H9 (cell line): Measurements from ENCODE around the gene SYT2. TPM values are rescaled to one million over a fixed set of nuclear protein-coding genes. Genes with fewer than 3 reads are reported as not detected.
"Not testable (repeated sequence)": the region's sequence is repeated elsewhere in the genome, so short reads cannot be mapped to it uniquely, and the experiment has no call there.

Source experiments
- DNase-seq: peaks from one replicate; pipeline ENCODE4 v3.0.0-alpha.2; 2017
- H2AFZ ChIP-seq: one replicate; pipeline ENCODE4 v1.6.1; 2013; ENCODE audit warnings: mild to moderate bottlenecking, low read length, control low read depth, moderate library complexity
- H2AK5ac ChIP-seq: 2 replicates; pipeline ENCODE4 v1.6.1; 2013; ENCODE audit warnings: low read length, control low read depth, mixed read lengths; ENCODE audit not compliant: insufficient read length
- H2BK120ac ChIP-seq: one replicate; pipeline ENCODE4 v1.6.1; 2013; ENCODE audit warnings: low read depth, mild to moderate bottlenecking, low read length, control low read depth, inconsistent platforms; ENCODE audit not compliant: poor library complexity, severe bottlenecking
- H2BK12ac ChIP-seq: 2 replicates; pipeline ENCODE4 v1.6.1; 2013; ENCODE audit warnings: low read length, control low read depth, mixed read lengths, low read depth; ENCODE audit not compliant: insufficient read length
- H2BK15ac ChIP-seq: 2 replicates; pipeline ENCODE4 v1.6.1; 2013; ENCODE audit warnings: low read depth, low read length, control low read depth
- H2BK20ac ChIP-seq: one replicate; pipeline ENCODE4 v1.6.1; 2013; ENCODE audit warnings: low read depth, mild to moderate bottlenecking, low read length, control low read depth, inconsistent platforms; ENCODE audit not compliant: poor library complexity, severe bottlenecking
- H2BK5ac ChIP-seq: 2 replicates; pipeline ENCODE4 v1.6.1; 2013; ENCODE audit warnings: low read length, control low read depth, mixed read lengths; ENCODE audit not compliant: insufficient read length
- H3K14ac ChIP-seq: 2 replicates; pipeline ENCODE4 v1.6.1; 2013; ENCODE audit warnings: low read length, control low read depth; ENCODE audit not compliant: insufficient read depth
- H3K18ac ChIP-seq: 2 replicates; pipeline ENCODE4 v1.6.1; 2013; ENCODE audit warnings: low read depth, mild to moderate bottlenecking, mixed read lengths, low read length, control low read depth; ENCODE audit not compliant: insufficient read length
- H3K23ac ChIP-seq: 2 replicates; pipeline ENCODE4 v1.6.1; 2013; ENCODE audit warnings: low read length, control low read depth, mixed read lengths, low read depth; ENCODE audit not compliant: insufficient read length
- H3K23me2 ChIP-seq: 2 replicates; pipeline ENCODE4 v1.6.1; 2013; ENCODE audit warnings: low read depth, mild to moderate bottlenecking, mixed read lengths, low read length, control low read depth; ENCODE audit not compliant: insufficient read length, poor library complexity, severe bottlenecking
- H3K27ac ChIP-seq: 2 replicates; pipeline ENCODE4 v1.5.1; 2013; ENCODE audit warnings: low read length, control low read depth, mixed read lengths, low read depth; ENCODE audit not compliant: insufficient read length
- H3K27me3 ChIP-seq: 2 replicates; pipeline ENCODE4 v1.6.1; 2013; ENCODE audit warnings: low read length, control low read depth, inconsistent platforms; ENCODE audit not compliant: insufficient read depth
- H3K4ac ChIP-seq: 2 replicates; pipeline ENCODE4 v1.6.1; 2013; ENCODE audit warnings: low read depth, mild to moderate bottlenecking, control low read depth, inconsistent platforms, low read length, moderate library complexity
- H3K4me1 ChIP-seq: 2 replicates; pipeline ENCODE4 v1.6.1; 2013; ENCODE audit warnings: low read length, control low read depth, inconsistent platforms; ENCODE audit not compliant: insufficient read depth
- H3K4me2 ChIP-seq: 2 replicates; pipeline ENCODE4 v1.6.1; 2013; ENCODE audit warnings: low read length, control low read depth, mixed read lengths; ENCODE audit not compliant: insufficient read length, insufficient read depth
- H3K56ac ChIP-seq: 2 replicates; pipeline ENCODE4 v1.6.1; 2013; ENCODE audit warnings: low read depth, mild to moderate bottlenecking, mixed read lengths, low read length, control low read depth; ENCODE audit not compliant: insufficient read length
- H3K79me1 ChIP-seq: 2 replicates; pipeline ENCODE4 v1.6.1; 2013; ENCODE audit warnings: low read depth, mild to moderate bottlenecking, moderate library complexity, low read length, control low read depth, inconsistent platforms; ENCODE audit not compliant: insufficient read depth, poor library complexity, severe bottlenecking
- H3K79me2 ChIP-seq: 2 replicates; pipeline ENCODE4 v1.6.1; 2013; ENCODE audit warnings: low read length, control low read depth, inconsistent platforms; ENCODE audit not compliant: insufficient read depth
- H3K9ac ChIP-seq: 2 replicates; pipeline ENCODE4 v1.6.1; 2013; ENCODE audit warnings: low read length, control low read depth, mixed read lengths; ENCODE audit not compliant: insufficient read length; ENCODE audit errors: extremely low read depth
- H3K9me3 ChIP-seq: one replicate; pipeline ENCODE4 v1.6.1; 2013; ENCODE audit warnings: low read depth, low read length, inconsistent platforms; ENCODE audit not compliant: control insufficient read depth
- H3T11ph ChIP-seq: one replicate; pipeline ENCODE4 v1.6.1; 2013; ENCODE audit warnings: mild to moderate bottlenecking, low read length, control low read depth, inconsistent platforms
- H4K20me1 ChIP-seq: one replicate; pipeline ENCODE4 v1.6.1; 2013; ENCODE audit not compliant: control insufficient read depth, insufficient read length, insufficient read depth
- H4K5ac ChIP-seq: 2 replicates; pipeline ENCODE4 v1.6.1; 2013; ENCODE audit warnings: low read depth, mild to moderate bottlenecking, mixed read lengths, low read length, control low read depth; ENCODE audit not compliant: insufficient read length
- H4K8ac ChIP-seq: replicated peaks from 2 replicates; pipeline ENCODE4 v1.6.1; 2013; ENCODE audit warnings: low read length, control low read depth, mixed read lengths, low read depth; ENCODE audit not compliant: insufficient read length
- H4K91ac ChIP-seq: 2 replicates; pipeline ENCODE4 v1.6.1; 2013; ENCODE audit warnings: low read depth, mild to moderate bottlenecking, moderate library complexity, mixed read lengths, low read length, control low read depth; ENCODE audit not compliant: insufficient read length
- H3K27ac Mint-ChIP-seq, 3 experiments: 2 replicates in 2 of 3; 3 replicates in 1 of 3; pipeline ENCODE4 v1.8.0; 2020 to 2021; ENCODE audit warnings: mixed read lengths in 3 of 3, mild to moderate bottlenecking in 1 of 3, moderate library complexity in 1 of 3
- H3K27me3 Mint-ChIP-seq: 2 replicates; pipeline ENCODE4 v1.8.0; 2021; ENCODE audit warnings: low read depth, mild to moderate bottlenecking, moderate library complexity, mixed read lengths
- H3K36me3 Mint-ChIP-seq, 3 experiments: 2 replicates in 2 of 3; 3 replicates in 1 of 3; pipeline ENCODE4 v1.8.0; 2020 to 2021; ENCODE audit warnings: low read depth in 3 of 3, mixed read lengths in 3 of 3; ENCODE audit not compliant: insufficient read depth in 1 of 3
- H3K4me1 Mint-ChIP-seq, 2 experiments: 2 replicates each; pipeline ENCODE4 v1.8.0; 2020; ENCODE audit warnings: mixed read lengths in 2 of 2
- H3K4me3 Mint-ChIP-seq, 2 experiments: 2 replicates in 1 of 2; 3 replicates in 1 of 2; pipeline ENCODE4 v1.8.0; 2020 to 2021; ENCODE audit warnings: mild to moderate bottlenecking in 2 of 2, mixed read lengths in 2 of 2, moderate library complexity in 1 of 2
- H3K9me3 Mint-ChIP-seq, 2 experiments: 2 replicates in 1 of 2; 3 replicates in 1 of 2; pipeline ENCODE4 v1.8.0; 2020; ENCODE audit warnings: mild to moderate bottlenecking in 2 of 2, mixed read lengths in 2 of 2, moderate library complexity in 1 of 2
- WGBS: extraction: QIAGEN DNeasy Blood & Tissue Kit; methylation state at CpG from one replicate; pipeline ENCODE4 v1.1.7; 2013; ENCODE audit warnings: missing lambda C conversion rate, low lambda C conversion rate, mixed read lengths; ENCODE audit not compliant: insufficient read length; ENCODE audit errors: extremely low coverage; 5-methylcytosine and 5-hydroxymethylcytosine counted together
- total RNA-seq: library from RNA; stranded (reverse); gene quantifications from 2 replicates; pipeline ENCODE4 v1.2.1, GENCODE V29; 2021
- TF ChIP-seq, protein P1 (sequence below): fragments of 200-600 bp; sonication (generic); conservative IDR thresholded peaks from 3 replicates; pipeline ENCODE4 v1.8.0; 2021; ENCODE audit warnings: antibody characterized with exemption, mild to moderate bottlenecking

Gene SYT2
- total RNA-seq, 1 experiment from 2014 or later: 3.3 TPM

DNA sequence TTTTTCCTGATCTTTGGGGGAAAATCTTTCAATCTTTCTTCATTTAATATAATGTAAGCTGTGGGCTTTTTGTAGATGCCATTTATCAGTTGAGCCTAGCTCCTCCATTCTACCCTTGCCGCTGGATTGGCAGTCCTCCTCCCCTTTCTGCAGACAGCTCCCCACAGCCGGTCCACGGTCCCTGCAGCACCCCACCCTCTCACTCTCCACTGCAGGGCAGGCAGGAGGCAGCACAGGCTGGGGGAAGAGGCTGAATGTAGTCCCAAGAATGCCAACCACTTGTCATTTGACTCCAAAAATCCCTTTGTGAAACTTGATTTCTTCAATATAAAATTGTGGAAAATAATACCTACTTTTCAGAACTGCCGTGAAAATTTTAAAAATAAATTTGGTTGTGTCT is 96.7 kb downstream of the SYT2 start:
- no peak overlapping the region for H2BK12ac ChIP-seq
- no peaks in the 10 kb centered on the region for H3K23me2 ChIP-seq
- peaks cover 16 to 18% of the 10 kb centered on the region in 2 experiments for H3K4me1 Mint-ChIP-seq
- no peak overlapping the region for H3K27ac ChIP-seq
- H3K9me3 ChIP-seq: no peaks in the 10 kb centered on the region
- no peak overlapping the region for H3T11ph ChIP-seq
- peaks cover 0 to 6% of the 10 kb centered on the region in 2 experiments; a peak in 1 of 5 replicates for H3K9me3 Mint-ChIP-seq
- no peak overlapping the region for H2AK5ac ChIP-seq
- H3K18ac ChIP-seq: no peak overlapping the region
- H4K5ac ChIP-seq: no peak overlapping the region
- no peaks in the 10 kb centered on the region for H3K27me3 ChIP-seq
- H4K91ac ChIP-seq: no peak overlapping the region
- no peak overlapping the region for H3K4ac ChIP-seq
- no peak overlapping the region for H3K4me3 Mint-ChIP-seq
- no peak overlapping the region for H3K14ac ChIP-seq
- DNase-seq: no peak
- H2BK20ac ChIP-seq: no peak overlapping the region
- H3K9ac ChIP-seq: no peak overlapping the region
- H2AFZ ChIP-seq: no peak overlapping the region
- H3K4me1 ChIP-seq: 0 out of 2 replicates have a peak, but pooled peaks cover 3% of the 10 kb centered on the region
- no peak overlapping the region for H3K56ac ChIP-seq
- no peaks in the 10 kb centered on the region for H3K79me1 ChIP-seq
- peaks cover 4% of the 10 kb centered on the region; the same call in 1 of the 2 replicates for H3K27me3 Mint-ChIP-seq
- no peak overlapping the region for H4K8ac ChIP-seq
- H3K79me2 ChIP-seq: no peaks in the 10 kb centered on the region
- H2BK5ac ChIP-seq: no peak overlapping the region
- WGBS: no CpG with 5 or more reads among the region's 4 CpGs
- H2BK15ac ChIP-seq: no peak overlapping the region
- no peaks in the 10 kb centered on the region for H4K20me1 ChIP-seq
- peaks cover 0 to 8% (median 0%) of the 10 kb centered on the region in 3 experiments; a peak in 2 of 7 replicates for H3K36me3 Mint-ChIP-seq
- peak overlapping the region in 2 of 3 experiments; percentile 34 to 73; a peak in 3 of 7 replicates for H3K27ac Mint-ChIP-seq
- TF ChIP-seq, protein P1, sequence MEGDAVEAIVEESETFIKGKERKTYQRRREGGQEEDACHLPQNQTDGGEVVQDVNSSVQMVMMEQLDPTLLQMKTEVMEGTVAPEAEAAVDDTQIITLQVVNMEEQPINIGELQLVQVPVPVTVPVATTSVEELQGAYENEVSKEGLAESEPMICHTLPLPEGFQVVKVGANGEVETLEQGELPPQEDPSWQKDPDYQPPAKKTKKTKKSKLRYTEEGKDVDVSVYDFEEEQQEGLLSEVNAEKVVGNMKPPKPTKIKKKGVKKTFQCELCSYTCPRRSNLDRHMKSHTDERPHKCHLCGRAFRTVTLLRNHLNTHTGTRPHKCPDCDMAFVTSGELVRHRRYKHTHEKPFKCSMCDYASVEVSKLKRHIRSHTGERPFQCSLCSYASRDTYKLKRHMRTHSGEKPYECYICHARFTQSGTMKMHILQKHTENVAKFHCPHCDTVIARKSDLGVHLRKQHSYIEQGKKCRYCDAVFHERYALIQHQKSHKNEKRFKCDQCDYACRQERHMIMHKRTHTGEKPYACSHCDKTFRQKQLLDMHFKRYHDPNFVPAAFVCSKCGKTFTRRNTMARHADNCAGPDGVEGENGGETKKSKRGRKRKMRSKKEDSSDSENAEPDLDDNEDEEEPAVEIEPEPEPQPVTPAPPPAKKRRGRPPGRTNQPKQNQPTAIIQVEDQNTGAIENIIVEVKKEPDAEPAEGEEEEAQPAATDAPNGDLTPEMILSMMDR: no peak
- no peak overlapping the region for H3K23ac ChIP-seq
- H2BK120ac ChIP-seq: no peak overlapping the region
- H3K4me2 ChIP-seq: no peak overlapping the region

DNA sequence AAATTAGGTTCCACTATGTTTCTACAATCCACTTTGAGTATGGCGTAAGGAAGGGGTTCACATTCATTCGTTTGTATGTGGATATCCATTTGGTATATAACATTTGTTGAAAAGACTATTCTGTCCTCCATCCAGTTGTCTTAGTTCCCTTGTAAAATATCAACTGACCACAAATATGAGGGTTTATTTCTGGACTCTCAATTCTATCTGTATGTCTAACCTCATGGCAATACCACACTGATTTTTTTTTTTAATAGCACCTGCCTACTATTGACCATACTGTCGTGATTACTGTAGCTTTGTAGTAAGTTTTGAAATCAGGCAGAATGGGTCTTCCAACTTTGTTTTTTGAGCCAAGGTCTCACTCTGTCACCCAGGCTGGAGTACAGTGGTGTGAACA is 98.2 kb downstream of the SYT2 start:
- not testable (repeated sequence) for H2AFZ ChIP-seq, H3T11ph ChIP-seq, H3K27me3 Mint-ChIP-seq, DNase-seq, H2BK15ac ChIP-seq, H2BK120ac ChIP-seq, H4K91ac ChIP-seq, H3K79me1 ChIP-seq, H2BK5ac ChIP-seq, H3K56ac ChIP-seq, H3K4ac ChIP-seq, H3K23me2 ChIP-seq, H3K14ac ChIP-seq, H3K9me3 Mint-ChIP-seq, H2BK20ac ChIP-seq, H4K5ac ChIP-seq, H4K20me1 ChIP-seq, H3K23ac ChIP-seq, H2BK12ac ChIP-seq, H3K36me3 Mint-ChIP-seq, H3K79me2 ChIP-seq, H3K27me3 ChIP-seq, H2AK5ac ChIP-seq, H3K4me3 Mint-ChIP-seq, H3K4me1 ChIP-seq, H3K4me2 ChIP-seq, H4K8ac ChIP-seq, H3K9me3 ChIP-seq, H3K9ac ChIP-seq, H3K27ac ChIP-seq, H3K27ac Mint-ChIP-seq, H3K18ac ChIP-seq
- WGBS: no CpG with 5 or more reads among the region's 3 CpGs
- peaks cover 12 to 14% of the 10 kb centered on the region in 2 experiments for H3K4me1 Mint-ChIP-seq
